Spleen (tissue), 7 donors: ENCODE measurements around the gene BBX.

Experiments
- CTCF ChIP-seq, 11 experiments: fragments of 200-600 bp in 7 of 11; fragments of 450-650 bp in 4 of 11; sonication (generic) in 4 of 11; IDR thresholded peaks in 8 of 11; conservative IDR thresholded peaks in 3 of 11; 1 replicate in 7 of 11; 2 replicates in 4 of 11; pipeline versions ENCODE4 v1.4.0 to v1.8.0; 2016 to 2021; ENCODE audit warnings: antibody characterized with exemption in 11 of 11, inconsistent platforms in 4 of 11, mild to moderate bottlenecking in 1 of 11
- POLR2A ChIP-seq, 3 donors: fragments of 450-650 bp; IDR thresholded peaks; one replicate each; pipeline ENCODE4 v1.5.1; 2017; ENCODE audit warnings: antibody characterized with exemption in 3 of 3, mild to moderate bottlenecking in 1 of 3
- donor health status: DM: no; HTN: no; CAD: no; lungs with moderate emphysema.
- donor health status: DM: no; HTN: no; CAD: no.
- donor health status: DM: no; HTN: no; CAD: no.

GRCh38 chr3:107716734-107717133 is 194.0 kb downstream of the BBX start:
- TF ChIP-seq POLR2A (IDR thresholded peaks at IDR 0.05) (no peak), CTCF (IDR thresholded peaks at IDR 0.05 in 8 of 11, conservative IDR thresholded peaks at IDR 0.05 in 3 of 11) (no peak)
